ENCODE results near the gene ZNF644.
"Not testable (repeated sequence)": the region's sequence is repeated elsewhere in the genome, so short reads cannot be mapped to it uniquely, and the experiment has no call there.

Gene ZNF644

GRCh38 chr1:90892196-90892595 lies 129.6 kb downstream of the ZNF644 start:
- H3K27me3 ChIP-seq (ENCODE audit: insufficient read depth, poor library complexity, severe bottlenecking); DNase-seq (ENCODE audit: low spot score); H3K4me3 ChIP-seq (ENCODE audit: severe bottlenecking); H3K9me3 ChIP-seq (ENCODE audit: severe bottlenecking); H3K27ac ChIP-seq (ENCODE audit: poor library complexity, severe bottlenecking); ATAC-seq (ENCODE audit: low read depth); H3K4me1 ChIP-seq (ENCODE audit: insufficient read depth, poor library complexity, severe bottlenecking): not testable (repeated sequence)
- H3K36me3 ChIP-seq (ENCODE audit: low read depth), result peaks cover 13% of the 10 kb centered on the region

- H3K36me3 ChIP-seq (ENCODE audit: low read depth); H3K27me3 ChIP-seq (ENCODE audit: insufficient read depth, poor library complexity, severe bottlenecking); DNase-seq (ENCODE audit: low spot score); H3K4me3 ChIP-seq (ENCODE audit: severe bottlenecking); ATAC-seq (ENCODE audit: low read depth); H3K9me3 ChIP-seq (ENCODE audit: severe bottlenecking); H3K4me1 ChIP-seq (ENCODE audit: insufficient read depth, poor library complexity, severe bottlenecking); H3K27ac ChIP-seq (ENCODE audit: poor library complexity, severe bottlenecking): not testable (repeated sequence)
Measured at GRCh38 chr1:90891756-90892155, 130.1 kb downstream of the ZNF644 start.

- H3K27me3 ChIP-seq (ENCODE audit: insufficient read depth, poor library complexity, severe bottlenecking), result no peaks in the 10 kb centered on the region
- H3K9me3 ChIP-seq (ENCODE audit: severe bottlenecking), result peaks cover 15% of the 10 kb centered on the region
- no peak for ATAC-seq (ENCODE audit: low read depth)
- no peak overlapping the region for H3K27ac ChIP-seq (ENCODE audit: poor library complexity, severe bottlenecking)
- TF ChIP-seq CTCF (IDR thresholded peaks at IDR 0.05; ENCODE audit: poor library complexity, severe bottlenecking), result no peak
- no peak overlapping the region for H3K4me3 ChIP-seq (ENCODE audit: severe bottlenecking)
- no peaks in the 10 kb centered on the region for H3K4me1 ChIP-seq (ENCODE audit: insufficient read depth, poor library complexity, severe bottlenecking)
- no peaks in the 10 kb centered on the region; the same call in 1 of the 2 replicates for H3K36me3 ChIP-seq (ENCODE audit: low read depth)
- DNase-seq (ENCODE audit: low spot score), result no peak
Measured at GRCh38 chr1:90882221-90882620, 139.6 kb downstream of the ZNF644 start.

GRCh38 chr1:90881034-90881433 lies 140.8 kb downstream of the ZNF644 start:
- no peak for TF ChIP-seq CTCF (IDR thresholded peaks at IDR 0.05; ENCODE audit: poor library complexity, severe bottlenecking)
- Histone ChIP-seq H3K4me3 (ENCODE audit: severe bottlenecking) (no peak overlapping the region), H3K4me1 (ENCODE audit: insufficient read depth, poor library complexity, severe bottlenecking) (no peaks in the 10 kb centered on the region), H3K36me3 (ENCODE audit: low read depth) (no peaks in the 10 kb centered on the region; the same call in 1 of the 2 replicates), H3K9me3 (ENCODE audit: severe bottlenecking) (peaks cover 15% of the 10 kb centered on the region), H3K27ac (ENCODE audit: poor library complexity, severe bottlenecking) (no peak overlapping the region), H3K27me3 (ENCODE audit: insufficient read depth, poor library complexity, severe bottlenecking) (no peaks in the 10 kb centered on the region)
- no peak for DNase-seq (ENCODE audit: low spot score)
- no peak for ATAC-seq (ENCODE audit: low read depth)

- no peaks in the 10 kb centered on the region; the same call in 1 of the 2 replicates for H3K36me3 ChIP-seq (ENCODE audit: low read depth)
- no peaks in the 10 kb centered on the region for H3K27me3 ChIP-seq (ENCODE audit: insufficient read depth, poor library complexity, severe bottlenecking)
- H3K9me3 ChIP-seq (ENCODE audit: severe bottlenecking), result peaks cover 15% of the 10 kb centered on the region
- DNase-seq (ENCODE audit: low spot score) (no peak), ATAC-seq (ENCODE audit: low read depth) (no peak)
- no peak for TF ChIP-seq CTCF (IDR thresholded peaks at IDR 0.05; ENCODE audit: poor library complexity, severe bottlenecking)
- no peaks in the 10 kb centered on the region for H3K4me1 ChIP-seq (ENCODE audit: insufficient read depth, poor library complexity, severe bottlenecking)
- no peak overlapping the region for H3K4me3 ChIP-seq (ENCODE audit: severe bottlenecking)
- no peak overlapping the region for H3K27ac ChIP-seq (ENCODE audit: poor library complexity, severe bottlenecking)
Measured at GRCh38 chr1:90879281-90879680, 142.6 kb downstream of the ZNF644 start.

GRCh38 chr1:90876101-90876500 lies 145.7 kb downstream of the ZNF644 start:
- ATAC-seq (ENCODE audit: low read depth) (no peak), DNase-seq (ENCODE audit: low spot score) (no peak)
- H3K36me3 ChIP-seq (ENCODE audit: low read depth), result no peaks in the 10 kb centered on the region
- H3K4me1 ChIP-seq (ENCODE audit: insufficient read depth, poor library complexity, severe bottlenecking), result no peaks in the 10 kb centered on the region
- H3K9me3 ChIP-seq (ENCODE audit: severe bottlenecking), result peaks cover 15% of the 10 kb centered on the region
- H3K27me3 ChIP-seq (ENCODE audit: insufficient read depth, poor library complexity, severe bottlenecking), result no peaks in the 10 kb centered on the region
- H3K27ac ChIP-seq (ENCODE audit: poor library complexity, severe bottlenecking), result no peak overlapping the region
- no peak overlapping the region for H3K4me3 ChIP-seq (ENCODE audit: severe bottlenecking)
- no peak for TF ChIP-seq CTCF (IDR thresholded peaks at IDR 0.05; ENCODE audit: poor library complexity, severe bottlenecking)

Measured in RWPE2 (cell line).